Activated naive CD8-positive, alpha-beta T cell (primary cell): ENCODE measurements around the gene ZMIZ1.

Source experiments
- H3K27ac Mint-ChIP-seq: one replicate; pipeline ENCODE4 v1.8.0; 2021; ENCODE audit warnings: mixed read lengths
- H3K27me3 Mint-ChIP-seq: one replicate; pipeline ENCODE4 v1.8.0; 2021; ENCODE audit warnings: mixed read lengths
- H3K36me3 Mint-ChIP-seq: one replicate; pipeline ENCODE4 v1.8.0; 2021; ENCODE audit warnings: mixed read lengths
- H3K4me1 Mint-ChIP-seq: one replicate; pipeline ENCODE4 v1.8.0; 2021; ENCODE audit warnings: low read depth, mixed read lengths
- H3K4me3 Mint-ChIP-seq: one replicate; pipeline ENCODE4 v1.8.0; 2021; ENCODE audit warnings: mild to moderate bottlenecking, mixed read lengths
- H3K9me3 Mint-ChIP-seq: one replicate; pipeline ENCODE4 v1.8.0; 2021; ENCODE audit warnings: low read depth, mixed read lengths

Gene ZMIZ1

DNA sequence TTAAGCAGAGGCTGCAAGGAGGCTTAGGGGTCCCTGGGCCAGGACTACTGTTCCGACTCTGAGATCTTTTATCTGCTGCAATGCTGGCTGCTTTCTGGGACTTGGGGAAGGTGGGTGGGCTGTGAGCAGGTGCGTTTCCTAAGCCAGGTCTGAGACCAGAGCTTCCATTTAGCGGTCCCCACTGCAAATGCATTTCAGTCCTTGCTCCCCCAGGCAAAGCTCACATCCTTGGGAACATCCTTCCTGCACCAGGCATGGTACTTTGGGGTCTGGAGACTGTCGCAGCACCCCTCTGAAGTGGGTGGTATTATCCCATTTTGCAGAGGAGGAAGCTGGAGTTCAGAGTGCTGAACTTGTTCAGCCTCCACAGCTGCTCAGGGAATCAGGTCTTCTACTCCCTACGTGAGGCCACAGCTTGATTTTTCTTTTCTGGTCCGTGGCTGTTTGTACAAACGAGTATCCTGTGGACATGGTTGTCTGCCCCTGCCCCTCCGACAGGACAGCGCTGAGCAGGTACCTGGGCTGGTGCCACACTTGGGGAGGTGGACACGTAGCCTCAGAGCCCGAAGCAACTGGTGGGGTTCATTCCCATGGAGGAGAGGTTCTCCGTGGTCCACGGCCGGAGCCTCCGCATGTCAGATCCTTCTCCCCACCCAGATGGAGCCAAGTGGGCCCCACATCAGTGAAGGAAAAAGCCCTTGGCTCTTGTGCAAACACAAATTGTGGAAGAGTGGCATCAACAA is 20.0 kb downstream of the ZMIZ1 start:
- peaks cover 47% of the 10 kb centered on the region for H3K4me1 Mint-ChIP-seq
- no peaks in the 10 kb centered on the region for H3K36me3 Mint-ChIP-seq
- H3K27me3 Mint-ChIP-seq: no peaks in the 10 kb centered on the region
- H3K27ac Mint-ChIP-seq: no peak overlapping the region
- H3K9me3 Mint-ChIP-seq: no peaks in the 10 kb centered on the region
- H3K4me3 Mint-ChIP-seq: no peak overlapping the region

DNA sequence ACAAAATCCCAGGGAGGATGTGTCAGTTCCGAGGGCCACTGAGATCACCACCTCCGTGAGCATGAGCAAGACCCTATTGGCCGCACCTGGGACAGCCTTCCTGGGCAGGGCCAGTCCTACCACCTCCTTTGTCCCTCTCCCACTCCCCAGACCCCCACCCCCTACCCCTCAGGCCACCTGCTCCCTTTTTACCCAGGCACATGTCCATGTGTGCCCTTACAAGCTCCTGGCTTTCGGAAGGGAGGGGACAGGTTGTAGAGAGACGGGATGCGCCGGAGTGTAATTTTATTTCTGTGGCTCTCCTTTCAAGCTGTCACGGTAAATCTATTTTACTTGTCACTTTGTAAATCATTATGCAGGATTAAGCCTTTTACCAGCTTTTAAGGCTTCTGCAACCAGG is 20.9 kb downstream of the ZMIZ1 start:
- peaks cover 39% of the 10 kb centered on the region for H3K4me1 Mint-ChIP-seq
- H3K36me3 Mint-ChIP-seq: no peaks in the 10 kb centered on the region
- H3K4me3 Mint-ChIP-seq: no peak overlapping the region
- no peaks in the 10 kb centered on the region for H3K9me3 Mint-ChIP-seq
- no peak overlapping the region for H3K27ac Mint-ChIP-seq
- no peaks in the 10 kb centered on the region for H3K27me3 Mint-ChIP-seq

DNA sequence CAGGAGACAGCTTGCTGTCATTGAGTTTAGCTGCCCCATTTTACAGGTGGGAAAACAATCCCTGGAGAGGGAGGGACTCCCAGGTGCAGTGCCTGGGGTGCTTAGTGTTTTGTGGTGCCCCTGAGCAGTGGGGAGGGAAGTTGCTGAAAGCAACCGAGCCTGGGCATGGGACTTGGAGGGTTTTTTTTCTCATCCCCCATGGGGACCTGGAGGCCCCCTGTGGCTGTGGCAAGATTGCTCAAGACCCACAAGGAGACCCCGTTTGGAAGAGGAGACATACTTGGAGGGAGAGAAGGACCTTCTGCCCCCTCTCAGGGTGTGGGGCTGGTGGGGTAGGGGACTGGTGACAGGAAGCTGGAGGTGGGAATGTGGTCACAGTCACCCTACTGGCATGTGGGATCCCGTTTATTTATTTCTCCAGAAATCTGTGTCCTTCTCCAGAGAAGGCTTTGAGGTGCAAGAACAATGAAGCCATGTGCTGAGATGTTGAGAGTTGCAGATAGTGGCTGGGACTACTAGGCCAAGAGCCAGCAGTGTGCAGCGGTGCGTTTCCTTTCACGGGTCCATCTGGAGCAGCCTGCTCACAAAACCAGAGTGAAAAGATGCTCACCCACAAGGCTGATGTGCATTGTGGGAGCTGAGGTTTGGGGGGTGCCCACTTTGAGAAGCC is 21.5 kb downstream of the ZMIZ1 start:
- Mint-ChIP-seq H3K27ac (no peak overlapping the region), H3K36me3 (no peaks in the 10 kb centered on the region), H3K4me1 (peaks cover 39% of the 10 kb centered on the region), H3K4me3 (no peak overlapping the region), H3K27me3 (no peaks in the 10 kb centered on the region), H3K9me3 (no peaks in the 10 kb centered on the region)

DNA sequence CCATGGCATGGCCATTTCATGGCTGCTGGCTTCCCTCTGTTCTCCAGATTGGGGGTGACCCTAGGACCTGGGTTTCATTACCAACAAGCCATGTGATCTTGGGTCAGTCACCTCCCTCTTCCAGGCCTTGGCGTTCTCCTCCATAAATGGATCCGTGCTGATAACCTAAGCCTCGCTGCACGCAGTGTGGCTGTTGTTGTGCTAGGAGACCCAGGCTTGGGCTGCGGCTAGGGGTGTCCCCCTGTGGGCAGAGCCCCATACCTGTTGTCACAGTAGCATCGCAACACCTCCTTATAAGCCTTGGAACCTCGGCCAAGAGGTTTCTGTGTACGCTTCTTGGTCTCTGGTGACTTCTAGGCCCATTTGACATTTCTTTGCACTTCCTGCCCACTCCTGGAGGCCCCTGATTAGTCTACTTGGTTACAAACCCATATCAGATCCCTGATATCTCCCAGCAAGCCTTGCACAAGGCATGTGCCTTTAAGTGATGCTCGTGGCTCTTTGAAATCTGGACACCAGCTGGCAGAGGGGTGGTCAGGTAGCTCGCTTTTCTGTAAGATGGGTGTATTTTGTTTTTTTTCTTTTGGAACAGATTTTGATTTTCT is 23.6 kb downstream of the ZMIZ1 start:
- H3K36me3 Mint-ChIP-seq: no peaks in the 10 kb centered on the region

DNA sequence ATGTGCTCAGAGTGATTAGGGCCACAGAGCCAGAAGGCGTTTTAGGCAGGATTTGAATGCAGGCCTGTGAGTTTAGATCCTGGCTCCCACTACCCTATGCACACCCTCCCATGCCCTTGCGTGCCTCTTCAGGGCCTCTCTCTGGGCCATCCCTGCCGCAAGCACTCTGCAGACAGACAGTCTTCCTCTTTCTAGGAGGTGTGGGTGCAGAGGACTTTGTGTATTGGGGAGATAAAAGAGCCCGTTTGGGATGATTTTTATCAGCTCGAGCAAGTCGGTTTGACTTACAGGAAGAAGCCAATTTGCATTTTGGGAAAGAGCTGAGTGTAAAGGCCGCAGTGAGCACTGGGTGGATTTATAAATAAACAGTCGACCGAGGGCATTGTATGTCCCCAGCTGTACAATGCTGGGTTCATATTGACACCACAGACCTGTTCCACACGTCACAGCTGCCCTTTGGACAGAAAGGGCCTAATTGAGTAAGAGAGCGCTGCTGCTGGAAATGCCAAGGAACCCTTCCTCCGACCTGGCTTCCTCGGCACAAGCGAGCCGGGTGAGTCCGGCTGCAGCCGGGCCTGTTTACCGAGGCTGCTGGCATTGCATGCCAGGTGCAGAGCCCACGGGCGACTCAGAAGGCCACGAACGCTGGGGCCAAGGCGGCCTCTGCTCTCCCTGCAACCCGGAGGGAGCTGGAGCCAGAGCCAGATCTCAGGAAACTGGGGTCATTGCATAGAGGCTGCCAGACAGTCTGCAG is 25.1 kb downstream of the ZMIZ1 start:
- H3K36me3 Mint-ChIP-seq: no peaks in the 10 kb centered on the region
- H3K27ac Mint-ChIP-seq: no peak overlapping the region
- no peaks in the 10 kb centered on the region for H3K9me3 Mint-ChIP-seq
- peaks cover 35% of the 10 kb centered on the region for H3K4me1 Mint-ChIP-seq
- no peaks in the 10 kb centered on the region for H3K27me3 Mint-ChIP-seq
- H3K4me3 Mint-ChIP-seq: no peak overlapping the region

More for the DNA sequence above, 23.6 kb downstream of the ZMIZ1 start:
- no peaks in the 10 kb centered on the region for H3K9me3 Mint-ChIP-seq
- no peak overlapping the region for H3K4me3 Mint-ChIP-seq
- no peaks in the 10 kb centered on the region for H3K27me3 Mint-ChIP-seq
- peaks cover 34% of the 10 kb centered on the region for H3K4me1 Mint-ChIP-seq
- no peak overlapping the region for H3K27ac Mint-ChIP-seq

DNA sequence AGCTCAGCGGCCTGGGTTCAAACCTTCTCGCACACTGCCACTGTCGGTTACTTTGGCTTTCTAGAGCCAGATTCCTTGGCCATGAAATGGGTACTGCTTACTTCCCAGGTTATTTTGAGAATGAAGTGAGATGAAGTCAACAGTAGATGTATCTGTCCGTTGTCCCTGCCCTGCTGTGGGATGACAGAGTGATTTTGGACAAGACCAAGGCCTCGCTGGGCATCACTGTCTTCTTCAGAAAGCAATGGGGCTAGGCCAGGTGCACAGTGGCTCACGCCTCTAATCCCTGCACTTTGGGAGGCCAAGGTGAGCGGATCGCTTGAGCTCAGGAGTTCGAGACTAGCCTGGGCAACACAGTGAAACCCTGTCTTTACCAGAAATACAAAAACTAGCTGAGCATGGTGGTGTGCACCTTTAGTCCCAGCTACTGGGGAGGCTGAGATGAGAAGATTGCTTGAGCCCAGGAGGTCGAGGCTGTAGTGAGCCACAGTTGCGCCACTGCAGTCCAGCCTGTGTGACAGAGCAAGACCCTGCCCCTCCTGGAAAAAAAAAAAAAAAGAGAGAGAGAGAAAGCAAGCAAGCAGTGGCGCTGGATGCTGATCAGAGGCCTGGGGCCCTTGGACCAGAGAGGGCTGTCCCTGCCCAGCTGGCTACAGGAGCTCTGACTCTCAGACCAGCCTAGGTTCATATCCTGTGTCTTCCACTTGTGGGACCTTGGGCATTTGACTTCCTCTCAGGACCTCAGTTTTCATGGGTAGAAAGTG is 25.8 kb downstream of the ZMIZ1 start:
- Mint-ChIP-seq H3K27ac (no peak overlapping the region), H3K36me3 (no peaks in the 10 kb centered on the region), H3K27me3 (no peaks in the 10 kb centered on the region), H3K4me1 (peaks cover 33% of the 10 kb centered on the region), H3K4me3 (no peak overlapping the region), H3K9me3 (no peaks in the 10 kb centered on the region)

DNA sequence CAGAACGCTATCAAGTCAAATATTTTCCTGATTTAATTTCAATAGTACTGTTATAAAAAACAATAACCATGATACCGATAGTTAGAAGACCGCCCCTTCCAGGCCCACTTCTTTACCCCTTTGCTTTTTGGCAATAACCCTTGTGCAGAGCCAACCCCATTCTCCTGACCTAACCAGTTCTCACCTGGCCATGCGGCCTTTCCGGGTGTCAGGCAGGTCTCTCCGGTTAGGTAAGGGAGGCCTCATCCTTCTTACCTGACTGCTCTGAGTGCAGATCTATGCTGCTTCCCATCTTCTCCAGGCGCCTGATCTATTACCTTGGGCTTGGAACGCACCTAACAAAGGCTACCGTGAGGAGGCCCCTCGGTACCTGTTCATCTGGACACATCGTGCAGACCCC is 26.6 kb downstream of the ZMIZ1 start:
- no peak overlapping the region for H3K27ac Mint-ChIP-seq
- H3K27me3 Mint-ChIP-seq: no peaks in the 10 kb centered on the region
- no peaks in the 10 kb centered on the region for H3K36me3 Mint-ChIP-seq
- no peaks in the 10 kb centered on the region for H3K9me3 Mint-ChIP-seq
- no peak overlapping the region for H3K4me3 Mint-ChIP-seq
- H3K4me1 Mint-ChIP-seq: peaks cover 31% of the 10 kb centered on the region

DNA sequence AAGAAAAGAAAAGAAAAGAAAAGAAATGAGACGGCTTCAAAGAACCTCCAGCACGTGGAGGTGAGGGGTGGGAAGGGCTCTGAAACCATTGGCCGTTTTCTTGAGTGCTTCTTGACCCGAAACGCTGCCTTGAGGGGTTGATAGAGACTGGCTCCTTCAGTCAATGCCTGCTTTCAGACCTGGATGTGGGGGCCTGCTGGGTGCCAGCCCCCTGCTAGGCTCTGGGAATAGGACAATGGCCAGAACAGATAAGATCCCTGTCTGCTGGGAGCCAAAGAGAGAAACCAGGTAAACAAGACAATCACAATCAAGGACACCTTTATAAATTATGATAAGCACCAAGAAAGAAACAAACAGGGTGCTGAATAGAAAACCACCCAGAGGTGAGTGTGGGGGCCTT is 27.7 kb downstream of the ZMIZ1 start:
- no peak overlapping the region for H3K4me3 Mint-ChIP-seq
- H3K27ac Mint-ChIP-seq: no peak overlapping the region
- H3K27me3 Mint-ChIP-seq: no peaks in the 10 kb centered on the region
- H3K36me3 Mint-ChIP-seq: no peaks in the 10 kb centered on the region
- no peaks in the 10 kb centered on the region for H3K9me3 Mint-ChIP-seq
- H3K4me1 Mint-ChIP-seq: peaks cover 39% of the 10 kb centered on the region

DNA sequence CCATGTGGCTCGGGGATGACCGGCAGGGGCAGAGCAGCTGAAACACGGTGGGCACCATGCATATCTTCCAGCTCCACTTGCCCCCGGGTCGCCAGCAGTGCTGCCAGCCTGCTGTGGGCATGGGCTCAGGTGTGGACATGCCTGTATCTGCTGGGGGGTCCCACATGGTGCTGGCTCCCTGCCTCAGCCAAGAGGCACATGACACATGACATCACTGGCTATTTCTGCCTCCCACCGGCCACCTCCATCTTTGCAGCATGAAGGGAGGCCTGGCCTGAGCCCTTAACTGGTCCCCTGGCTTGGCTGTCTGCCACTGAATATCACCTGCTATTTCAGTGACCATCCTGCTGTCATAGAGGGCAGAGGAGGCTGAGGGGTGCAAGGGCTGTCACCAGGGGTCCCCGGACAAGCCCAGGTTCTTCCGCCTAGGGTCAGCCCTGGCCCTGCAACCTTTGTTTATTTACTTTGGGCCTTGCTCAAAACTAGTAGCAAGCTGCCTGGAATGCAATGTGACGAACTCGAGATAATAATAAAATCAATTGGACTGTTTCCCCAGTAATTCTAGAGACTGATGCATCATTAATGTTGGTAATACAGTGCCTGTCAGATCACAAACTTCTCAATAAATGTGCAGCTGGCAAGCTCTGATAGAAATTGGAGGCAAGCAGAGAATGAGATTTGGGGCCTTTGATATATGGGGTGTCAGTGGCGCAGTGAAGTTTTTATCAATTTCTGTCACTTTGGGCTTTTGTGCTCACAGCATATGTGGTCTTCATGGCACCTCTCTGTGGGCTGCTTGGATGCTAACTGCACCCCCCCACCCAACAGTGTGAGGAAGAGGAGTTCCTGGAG is 28.5 kb downstream of the ZMIZ1 start:
- H3K4me1 Mint-ChIP-seq: peaks cover 40% of the 10 kb centered on the region
- H3K4me3 Mint-ChIP-seq: no peak overlapping the region
- no peaks in the 10 kb centered on the region for H3K36me3 Mint-ChIP-seq
- H3K27ac Mint-ChIP-seq: no peak overlapping the region
- no peaks in the 10 kb centered on the region for H3K9me3 Mint-ChIP-seq
- no peaks in the 10 kb centered on the region for H3K27me3 Mint-ChIP-seq

DNA sequence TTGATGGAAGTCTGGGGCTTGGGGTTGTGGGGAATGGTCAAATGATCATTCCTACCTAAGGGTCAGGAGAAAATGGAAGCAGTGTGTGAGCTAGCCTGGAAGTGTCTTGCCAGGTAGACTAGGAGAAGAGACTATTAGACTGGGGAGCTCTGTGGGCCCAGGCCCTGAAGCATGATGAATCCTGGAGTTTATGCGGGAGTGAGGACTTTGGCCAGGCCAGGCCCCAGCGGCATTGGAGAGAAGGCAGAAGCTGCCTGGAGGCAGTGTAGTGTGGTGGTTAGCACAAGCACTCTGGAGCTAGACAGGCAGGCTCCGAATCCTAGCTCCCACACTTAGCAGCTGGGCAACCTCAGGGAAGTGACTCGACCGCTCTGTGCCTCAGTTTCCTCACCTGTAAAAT is 29.3 kb downstream of the ZMIZ1 start:
- Mint-ChIP-seq H3K27ac (no peak overlapping the region), H3K9me3 (no peaks in the 10 kb centered on the region), H3K36me3 (no peaks in the 10 kb centered on the region), H3K4me1 (peaks cover 42% of the 10 kb centered on the region), H3K27me3 (no peaks in the 10 kb centered on the region), H3K4me3 (no peak overlapping the region)

DNA sequence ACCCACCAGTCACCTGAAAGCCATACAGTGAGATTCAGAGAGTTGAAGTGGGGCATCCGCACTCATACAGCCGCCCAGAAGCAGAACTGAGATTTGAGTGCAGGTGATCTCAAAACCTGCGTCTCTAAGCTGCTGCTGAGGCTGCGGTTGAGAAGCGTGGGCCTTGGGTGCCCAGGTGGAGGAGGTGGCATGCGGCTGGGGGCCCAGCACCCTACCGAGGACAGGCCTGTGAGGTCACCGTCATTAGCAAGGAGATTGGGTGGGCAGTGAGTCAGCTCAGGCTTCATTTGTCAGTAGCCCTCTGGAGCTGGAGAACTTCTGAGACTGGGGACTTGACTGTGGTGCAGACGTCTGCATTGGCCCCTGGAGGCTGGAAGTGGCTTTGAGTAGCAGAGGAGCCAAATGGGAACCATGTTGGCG is 29.8 kb downstream of the ZMIZ1 start:
- H3K4me3 Mint-ChIP-seq: no peak overlapping the region
- H3K27ac Mint-ChIP-seq: no peak overlapping the region
- H3K36me3 Mint-ChIP-seq: no peaks in the 10 kb centered on the region
- H3K9me3 Mint-ChIP-seq: no peaks in the 10 kb centered on the region
- no peaks in the 10 kb centered on the region for H3K27me3 Mint-ChIP-seq
- H3K4me1 Mint-ChIP-seq: peaks cover 46% of the 10 kb centered on the region

DNA sequence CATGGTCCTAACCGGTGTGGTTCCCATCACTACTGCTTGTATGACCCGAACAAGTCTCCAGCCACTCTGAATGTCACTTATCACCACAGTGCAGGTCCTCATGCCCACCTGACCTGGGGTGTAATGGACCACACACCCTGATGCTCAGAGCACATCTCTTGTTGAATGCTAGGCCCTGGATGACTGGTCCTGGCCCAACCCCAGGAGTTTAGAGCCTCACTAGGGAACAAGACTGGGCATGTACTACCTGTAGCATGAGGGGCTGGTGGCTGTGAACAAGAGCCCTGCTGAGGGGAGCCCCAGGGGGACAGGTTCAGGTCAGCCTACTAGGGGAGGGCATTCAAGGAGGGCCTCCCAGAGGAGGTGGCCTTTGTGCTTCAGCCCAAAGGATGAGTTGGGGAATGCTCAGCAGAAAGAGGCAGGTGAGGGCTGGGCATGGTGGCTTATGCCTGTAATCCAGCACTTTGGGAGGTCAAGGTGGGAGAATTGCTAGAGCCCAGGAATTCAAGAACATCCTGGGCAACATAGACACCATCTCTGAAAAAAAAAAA is 31.2 kb downstream of the ZMIZ1 start:
- H3K4me1 Mint-ChIP-seq: peaks cover 55% of the 10 kb centered on the region
- no peaks in the 10 kb centered on the region for H3K9me3 Mint-ChIP-seq
- H3K36me3 Mint-ChIP-seq: no peaks in the 10 kb centered on the region
- H3K4me3 Mint-ChIP-seq: no peak overlapping the region
- no peak overlapping the region for H3K27ac Mint-ChIP-seq
- no peaks in the 10 kb centered on the region for H3K27me3 Mint-ChIP-seq

DNA sequence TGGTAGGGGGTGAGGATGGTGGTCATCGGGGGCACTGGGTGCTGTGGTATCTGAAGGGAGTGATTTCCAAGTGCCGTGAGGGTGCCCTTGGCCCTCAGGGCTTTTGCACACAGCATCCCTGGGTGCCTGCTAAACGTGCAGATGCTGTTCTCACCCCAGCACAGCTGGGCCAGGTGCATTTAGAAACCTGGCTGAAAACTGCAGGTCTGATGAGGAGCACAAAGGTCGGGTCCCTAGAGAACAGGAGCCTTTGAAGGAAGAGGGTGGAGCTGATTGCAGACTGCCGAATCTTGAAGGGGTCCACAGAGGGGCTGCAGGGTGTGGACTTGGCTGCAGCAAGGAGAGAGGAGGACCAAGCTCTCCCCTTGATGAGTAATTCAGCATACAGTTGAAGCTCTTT is 32.0 kb downstream of the ZMIZ1 start:
- H3K27ac Mint-ChIP-seq: peak overlapping the region; percentile 1
- H3K27me3 Mint-ChIP-seq: no peaks in the 10 kb centered on the region
- peaks cover 55% of the 10 kb centered on the region for H3K4me1 Mint-ChIP-seq
- H3K9me3 Mint-ChIP-seq: no peaks in the 10 kb centered on the region
- H3K4me3 Mint-ChIP-seq: no peak overlapping the region
- H3K36me3 Mint-ChIP-seq: no peaks in the 10 kb centered on the region
